Right lobe of liver (tissue), 6 donors: Measurements from ENCODE around the gene TRIAP1. TPM values are rescaled to one million over a fixed set of nuclear protein-coding genes. Genes with fewer than 3 reads are reported as not detected.

Experiments used
- ATAC-seq, 4 donors: fragments of 200-7000 bp; cut with Tn5 transposase; one replicate each; pipeline ENCODE4 v1.9.1; 2020; ENCODE audit warnings: mild to moderate bottlenecking in 4 of 4, moderate library complexity in 4 of 4
- DNase-seq, 3 donors: peaks; one replicate each; pipeline ENCODE4 v3.0.0-alpha.2; 2020
- H3K27ac ChIP-seq, 3 donors: fragments of 200-600 bp; one replicate each; pipeline ENCODE4 v1.8.0; 2022
- H3K27me3 ChIP-seq, 2 donors: fragments of 200-600 bp; one replicate each; pipeline ENCODE4 v1.8.0; 2022
- H3K36me3 ChIP-seq, 4 donors: fragments of 200-600 bp; sonication (generic) in 1 of 4; one replicate each; pipeline versions ENCODE4 v1.5.1 to v1.8.0; 2017 to 2022; ENCODE audit warnings: control low read depth in 1 of 4
- H3K4me1 ChIP-seq, 4 donors: fragments of 200-600 bp; sonication (generic) in 1 of 4; one replicate each; pipeline versions ENCODE4 v1.5.1 to v1.8.0; 2017 to 2022; ENCODE audit warnings: control low read depth in 1 of 4
- H3K4me3 ChIP-seq, 3 donors: fragments of 200-600 bp; one replicate each; pipeline ENCODE4 v1.8.0; 2022
- H3K9me3 ChIP-seq, 4 donors: fragments of 200-600 bp; sonication (generic) in 1 of 4; one replicate each; pipeline versions ENCODE4 v1.5.1 to v1.8.0; 2017 to 2022; ENCODE audit warnings: control low read depth in 1 of 4
- POLR2A ChIP-seq: fragments of 450-650 bp; IDR thresholded peaks from one replicate; pipeline ENCODE4 v1.6.1; 2017; ENCODE audit warnings: antibody characterized with exemption, mild to moderate bottlenecking
- WGBS: methylation state at CpG from one replicate; pipeline ENCODE4 v1.1.6; 2018; ENCODE audit warnings: low coverage, low lambda C conversion rate; ENCODE audit not compliant: insufficient coverage; ENCODE audit errors: missing lambda C conversion rate; 5-methylcytosine and 5-hydroxymethylcytosine counted together
- intact Hi-C, 2 donors: fragments of 100-400 bp; cut with DNase I; formaldehyde crosslinking; loops; one replicate each; pipeline versions ENCODE4 v1.11.2 to v1.14.1; 2022
- long read RNA-seq: library from polyadenylated mRNA; unstranded; transcript quantifications from one replicate; pipeline ENCODE4 v2.0.0, GENCODE V29; 2019
- total RNA-seq, 6 experiments: library from RNA; depleted of rRNA in 2 of 6; stranded (reverse); fragments of >200 nt in 2 of 6; fragmentation: NEBNext Ultra II Directional in 3 of 6; extraction: Animal tissue kit (Norgen Biotek cat#: 25700) in 3 of 6; gene quantifications; one replicate each; pipeline versions ENCODE4 v1.1.0 to v1.2.4, GENCODE V29; 2016 to 2023
- TF ChIP-seq, protein P1 (sequence below), 4 donors: fragments of 200-600 bp in 3 of 4; fragments of 450-650 bp in 1 of 4; IDR thresholded peaks; one replicate each; pipeline versions ENCODE4 v1.5.1 to v1.8.0; 2016 to 2022; ENCODE audit warnings: antibody characterized with exemption in 4 of 4, mild to moderate bottlenecking in 2 of 4
- donor health status: DM: no; HTN: yes; CAD: no.
- donor health status: DM: no; HTN: no; CAD: no.
- donor health status: DM: no; HTN: no; CAD: no.
- donor health status: DM: no; HTN: yes; CAD: no.
- donor health status: DM: no; HTN: yes; CAD: no.

The TRIAP1 gene
- 10 to 100 TPM; 13.3 to 28.7 (median 17.0) TPM for total RNA-seq
- long read RNA-seq, transcript TRIAP1-202 (2 exons, 1,182 nt), result major isoform, 5 of 6 reads
- long read RNA-seq, partial matches to known transcripts, result 0 of 6 reads
- long read RNA-seq, other reads (novel, unspliced or antisense), result 0 of 6 reads

DNA sequence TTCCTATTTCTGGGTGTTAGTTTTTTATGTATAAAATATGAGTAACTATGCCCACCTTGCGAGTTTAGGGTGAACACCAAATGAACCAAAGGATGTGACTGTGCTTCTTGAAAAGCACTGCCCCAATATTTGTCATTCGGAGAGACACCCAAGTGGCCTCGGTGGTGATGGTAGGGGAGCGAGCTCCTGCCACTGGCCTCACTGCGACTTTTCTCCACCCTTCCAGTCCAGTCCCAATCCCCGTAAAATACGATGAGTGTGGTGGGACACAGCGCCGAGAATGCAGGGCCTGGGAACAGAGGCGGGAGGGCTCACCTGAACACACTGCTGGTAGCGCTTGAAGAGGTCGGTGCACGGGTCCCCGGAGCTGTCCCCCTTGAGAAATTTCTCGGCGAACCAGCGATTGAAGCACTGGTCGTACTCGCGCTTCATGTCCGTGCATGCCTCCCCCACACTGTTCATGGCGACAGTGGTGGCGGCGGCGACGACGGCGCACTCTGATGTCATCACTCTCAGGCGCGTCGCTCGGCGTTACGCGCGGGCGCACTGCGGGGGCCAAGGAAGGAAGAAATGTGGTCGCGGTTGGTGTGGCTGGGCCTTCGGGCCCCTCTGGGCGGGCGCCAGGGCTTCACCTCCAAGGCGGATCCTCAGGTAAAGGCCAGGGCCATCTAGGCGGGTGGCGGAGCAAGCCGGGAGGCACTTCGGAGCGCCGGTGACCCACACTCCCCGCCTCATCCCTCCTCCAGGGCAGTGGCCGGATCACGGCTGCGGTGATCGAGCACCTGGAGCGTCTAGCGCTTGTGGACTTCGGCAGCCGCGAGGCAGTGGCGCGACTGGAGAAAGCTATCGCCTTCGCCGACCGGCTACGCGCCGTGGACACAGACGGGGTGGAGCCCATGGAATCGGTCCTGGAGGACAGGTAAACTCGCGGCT lies at the start of gene TRIAP1, which contains the start of gene GATC:
Gene TRIAP1, minus strand, starts transcription at position 474 of the 933 bp plus-strand sequence. Its CDS starts 12 bp downstream, at position 462.
Gene GATC, plus strand, starts transcription at position 534 of the 933 bp plus-strand sequence. Its CDS starts 37 bp downstream, at position 571.
- no peaks in the 10 kb centered on the region for H3K9me3 ChIP-seq
- ATAC-seq (peak; percentile 96 to 98 (median 97)), DNase-seq (peak; percentile 83 to 89 (median 89))
- TF ChIP-seq POLR2A, result peak; percentile 52
- TF ChIP-seq, protein P1, sequence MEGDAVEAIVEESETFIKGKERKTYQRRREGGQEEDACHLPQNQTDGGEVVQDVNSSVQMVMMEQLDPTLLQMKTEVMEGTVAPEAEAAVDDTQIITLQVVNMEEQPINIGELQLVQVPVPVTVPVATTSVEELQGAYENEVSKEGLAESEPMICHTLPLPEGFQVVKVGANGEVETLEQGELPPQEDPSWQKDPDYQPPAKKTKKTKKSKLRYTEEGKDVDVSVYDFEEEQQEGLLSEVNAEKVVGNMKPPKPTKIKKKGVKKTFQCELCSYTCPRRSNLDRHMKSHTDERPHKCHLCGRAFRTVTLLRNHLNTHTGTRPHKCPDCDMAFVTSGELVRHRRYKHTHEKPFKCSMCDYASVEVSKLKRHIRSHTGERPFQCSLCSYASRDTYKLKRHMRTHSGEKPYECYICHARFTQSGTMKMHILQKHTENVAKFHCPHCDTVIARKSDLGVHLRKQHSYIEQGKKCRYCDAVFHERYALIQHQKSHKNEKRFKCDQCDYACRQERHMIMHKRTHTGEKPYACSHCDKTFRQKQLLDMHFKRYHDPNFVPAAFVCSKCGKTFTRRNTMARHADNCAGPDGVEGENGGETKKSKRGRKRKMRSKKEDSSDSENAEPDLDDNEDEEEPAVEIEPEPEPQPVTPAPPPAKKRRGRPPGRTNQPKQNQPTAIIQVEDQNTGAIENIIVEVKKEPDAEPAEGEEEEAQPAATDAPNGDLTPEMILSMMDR (IDR thresholded peaks at IDR 0.05), result no peak
- no peaks in the 10 kb centered on the region for H3K27me3 ChIP-seq
- peaks cover 0 to 21% (median 9%) of the 10 kb centered on the region in 4 donors for H3K4me1 ChIP-seq
- H3K27ac ChIP-seq, result peak within 1 kb of the TSS; percentile 73 to 76 (median 76)
- peak within 1 kb of the TSS; percentile 83 to 93 (median 86) for H3K4me3 ChIP-seq
- intact Hi-C loops, result no loop called here
- WGBS, result 0% methylated on average over 12 of the region's 73 CpGs
- peaks cover 0 to 36% (median 5%) of the 10 kb centered on the region in 4 donors for H3K36me3 ChIP-seq

DNA sequence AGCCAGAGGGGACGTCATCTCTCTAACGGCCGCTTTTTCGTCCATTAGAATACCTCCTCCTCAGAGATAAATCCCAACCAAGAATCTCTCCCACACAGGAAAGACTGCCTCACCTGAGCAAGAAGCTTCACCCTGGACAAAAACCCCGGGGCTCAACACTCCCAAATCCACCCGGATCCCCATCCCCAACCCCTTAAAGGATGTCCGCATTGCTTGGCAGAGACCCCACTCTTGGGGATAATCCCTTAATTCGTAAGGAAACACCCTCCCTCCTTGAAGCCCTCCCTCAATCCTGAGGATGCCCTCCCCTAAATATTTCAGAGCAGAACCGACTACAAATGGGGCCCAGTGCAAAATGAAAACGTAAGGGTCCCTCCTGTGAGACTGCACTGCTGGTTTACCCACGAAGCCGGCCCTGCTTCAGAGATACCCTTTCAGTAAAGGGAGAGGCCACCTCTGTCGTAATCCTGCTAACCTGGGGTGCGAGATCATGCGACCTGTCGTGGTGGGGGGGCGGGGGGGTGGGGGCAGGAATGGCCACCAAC lies 49.1 kb upstream of the TRIAP1 start:
- Histone ChIP-seq H3K36me3 (peaks cover 0 to 15% (median 8%) of the 10 kb centered on the region in 4 donors), H3K27ac (no peak overlapping the region), H3K9me3 (no peaks in the 10 kb centered on the region), H3K27me3 (no peaks in the 10 kb centered on the region), H3K4me3 (peak overlapping the region; percentile 84 to 99 (median 97)), H3K4me1 (peaks cover 0 to 16% (median under 1%) of the 10 kb centered on the region in 4 donors)
- no peak for TF ChIP-seq POLR2A
- TF ChIP-seq, protein P1 (IDR thresholded peaks at IDR 0.05), result no peak
- ATAC-seq (peak in 1 of 4 donors; percentile 2), DNase-seq (no peak)
- intact Hi-C loops, result no loop called here
- WGBS, result 30% methylated on average over 14 of the region's 17 CpGs

DNA sequence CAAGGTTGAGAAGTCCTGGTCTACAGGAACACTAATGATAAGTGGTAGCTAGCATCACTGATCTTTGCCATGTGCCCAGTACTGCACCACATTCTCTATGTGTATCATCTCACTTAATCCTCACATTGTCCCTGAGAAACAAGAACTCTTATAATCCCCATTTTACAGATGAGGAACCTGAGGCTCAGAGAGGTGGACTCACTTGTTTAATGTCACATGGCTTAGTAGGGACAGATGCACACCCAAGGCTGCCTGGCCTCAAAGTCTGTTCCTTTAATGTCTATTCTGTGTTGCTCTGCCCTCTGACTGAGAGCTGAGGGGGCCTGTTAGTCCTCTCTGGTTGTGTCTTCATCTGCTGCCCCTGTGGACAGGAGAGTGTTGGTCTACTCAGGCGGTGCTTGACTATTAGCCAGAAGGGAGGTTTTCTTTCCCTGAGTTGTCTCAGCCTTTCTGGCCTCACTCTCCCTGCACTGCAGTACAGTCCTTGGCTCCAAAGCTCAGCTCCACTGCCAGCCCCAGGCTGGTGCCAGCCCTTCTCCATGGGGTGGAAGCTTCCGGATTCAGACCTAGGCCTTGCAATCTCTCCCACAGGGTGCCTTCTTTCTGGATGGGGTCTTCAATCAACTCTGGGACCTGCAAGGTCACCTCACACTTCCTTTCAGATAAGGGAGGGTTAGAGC lies 44.8 kb upstream of the TRIAP1 start:
- Histone ChIP-seq H3K27me3 (no peaks in the 10 kb centered on the region), H3K4me3 (no peak overlapping the region), H3K36me3 (no peaks in the 10 kb centered on the region), H3K4me1 (peaks cover 0 to 7% (median under 1%) of the 10 kb centered on the region in 4 donors), H3K9me3 (no peaks in the 10 kb centered on the region), H3K27ac (no peak overlapping the region)
- TF ChIP-seq, protein P1 (IDR thresholded peaks at IDR 0.05), result no peak
- TF ChIP-seq POLR2A, result no peak
- no CpG with 5 or more reads among the region's 2 CpGs for WGBS
- ATAC-seq, result no peak
- intact Hi-C loops, result no loop called here
- no peak for DNase-seq

DNA sequence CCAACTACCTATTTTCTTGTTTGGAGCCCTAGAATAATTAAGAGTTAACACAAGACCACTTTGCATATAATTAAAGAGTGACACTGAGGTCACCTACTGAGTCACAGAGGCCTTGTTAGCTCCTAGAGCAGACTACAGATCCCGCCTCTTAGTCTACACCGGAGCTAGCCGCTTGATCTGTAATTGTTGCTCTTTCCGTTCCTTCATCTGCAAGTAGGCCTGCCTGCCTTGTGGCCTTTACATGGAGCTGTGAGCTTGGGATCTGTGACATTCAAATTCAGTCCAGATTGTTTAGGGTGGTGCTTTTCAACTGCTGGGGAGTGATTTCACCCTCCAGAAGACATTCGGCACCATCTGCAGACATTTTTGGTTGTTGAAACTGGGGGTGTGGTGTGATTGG lies 44.1 kb upstream of the TRIAP1 start:
- ATAC-seq, result no peak
- 98% methylated on average over 5 of the region's 5 CpGs for WGBS
- intact Hi-C loops, result no loop called here
- DNase-seq, result no peak
- H3K4me3 ChIP-seq, result no peak overlapping the region
- H3K9me3 ChIP-seq, result no peaks in the 10 kb centered on the region
- no peaks in the 10 kb centered on the region for H3K27me3 ChIP-seq
- no peak overlapping the region for H3K27ac ChIP-seq
- no peaks in the 10 kb centered on the region for H3K36me3 ChIP-seq
- H3K4me1 ChIP-seq, result peaks cover 0 to 6% (median under 1%) of the 10 kb centered on the region in 4 donors
- TF ChIP-seq POLR2A, result no peak
- TF ChIP-seq, protein P1 (IDR thresholded peaks at IDR 0.05), result no peak
